ENCODE data around the gene PWP2.
"Not testable (repeated sequence)": the region's sequence is repeated elsewhere in the genome, so short reads cannot be mapped to it uniquely, and the experiment has no call there.

DNA sequence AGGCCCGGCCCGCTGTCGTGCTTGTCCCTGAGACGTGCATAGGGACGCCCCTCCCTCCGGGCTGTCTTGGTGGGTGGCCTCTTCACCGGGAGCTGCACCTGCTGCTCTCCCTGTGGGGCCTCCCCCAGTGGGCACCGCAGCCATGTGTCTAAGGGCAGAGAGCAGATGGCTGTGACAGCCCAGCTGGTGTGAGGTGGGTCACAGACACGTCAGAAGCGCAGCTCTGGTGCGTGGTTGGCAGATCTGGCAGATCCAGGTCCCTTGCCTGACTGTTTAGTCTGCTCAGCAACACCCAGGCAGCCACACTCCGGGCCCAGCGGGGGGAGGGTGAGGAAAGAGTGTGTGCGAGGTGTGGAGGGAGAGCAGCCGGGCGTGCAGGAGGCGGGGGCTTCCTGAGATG is 36.2 kb downstream of the PWP2 start:
- not testable (repeated sequence) for TF ChIP-seq YY1 (IDR thresholded peaks at IDR 0.05; ENCODE audit: insufficient read depth, insufficient read length); ZNF274 (IDR thresholded peaks at IDR 0.05; ENCODE audit: low read depth, low read length)

All from NT2/D1 (cell line).